ENCODE measurements around the gene SPACA4. TPM values are rescaled to one million over a fixed set of nuclear protein-coding genes. Genes with fewer than 3 reads are reported as not detected.

SPACA4 gene
- total RNA-seq, 1 experiment from 2014 or later, result not detected

- no peak for DNase-seq (ENCODE audit: low spot score)
- in situ Hi-C loops (cut with HindIII; ENCODE audit: low sequenced_read_pairs), result no loop called here
Measured at GRCh38 chr19:48642862-48643261, 36.3 kb downstream of the SPACA4 start.

- no peak for DNase-seq (ENCODE audit: low spot score)
- in situ Hi-C loops (cut with HindIII; ENCODE audit: low sequenced_read_pairs), result no loop called here
Measured at GRCh38 chr19:48644355-48644754, 37.8 kb downstream of the SPACA4 start.

- in situ Hi-C loops (cut with HindIII; ENCODE audit: low sequenced_read_pairs), result no loop called here
Measured at GRCh38 chr19:48644839-48645619, 38.5 kb downstream of the SPACA4 start.

GRCh38 chr19:48645620-48646000, 39.1 kb downstream of the SPACA4 start:
- in situ Hi-C loops (cut with HindIII; ENCODE audit: low sequenced_read_pairs), result no loop called here
- no peak for DNase-seq (ENCODE audit: low spot score)

More at GRCh38 chr19:48644839-48645619, 38.5 kb downstream of the SPACA4 start:
- peak; percentile 94 for DNase-seq (ENCODE audit: low spot score)

- peak; percentile 96 for DNase-seq (ENCODE audit: low spot score)
- in situ Hi-C loops (cut with HindIII; ENCODE audit: low sequenced_read_pairs), result no loop called here
Measured at GRCh38 chr19:48646001-48646721, 39.6 kb downstream of the SPACA4 start, which contains the start of gene CA11. CA11 (minus strand) TSS chr19:48646187; CDS start chr19:48645632, 555 bp downstream.

- no peak for DNase-seq (ENCODE audit: low spot score)
- in situ Hi-C loops (cut with HindIII; ENCODE audit: low sequenced_read_pairs), result no loop called here
Measured at GRCh38 chr19:48646722-48647216, 40.2 kb downstream of the SPACA4 start.

GRCh38 chr19:48648134-48648533, 41.6 kb downstream of the SPACA4 start:
- peak; percentile 87 for DNase-seq (ENCODE audit: low spot score)
- in situ Hi-C loops (cut with HindIII; ENCODE audit: low sequenced_read_pairs), result no loop called here

DNA sequence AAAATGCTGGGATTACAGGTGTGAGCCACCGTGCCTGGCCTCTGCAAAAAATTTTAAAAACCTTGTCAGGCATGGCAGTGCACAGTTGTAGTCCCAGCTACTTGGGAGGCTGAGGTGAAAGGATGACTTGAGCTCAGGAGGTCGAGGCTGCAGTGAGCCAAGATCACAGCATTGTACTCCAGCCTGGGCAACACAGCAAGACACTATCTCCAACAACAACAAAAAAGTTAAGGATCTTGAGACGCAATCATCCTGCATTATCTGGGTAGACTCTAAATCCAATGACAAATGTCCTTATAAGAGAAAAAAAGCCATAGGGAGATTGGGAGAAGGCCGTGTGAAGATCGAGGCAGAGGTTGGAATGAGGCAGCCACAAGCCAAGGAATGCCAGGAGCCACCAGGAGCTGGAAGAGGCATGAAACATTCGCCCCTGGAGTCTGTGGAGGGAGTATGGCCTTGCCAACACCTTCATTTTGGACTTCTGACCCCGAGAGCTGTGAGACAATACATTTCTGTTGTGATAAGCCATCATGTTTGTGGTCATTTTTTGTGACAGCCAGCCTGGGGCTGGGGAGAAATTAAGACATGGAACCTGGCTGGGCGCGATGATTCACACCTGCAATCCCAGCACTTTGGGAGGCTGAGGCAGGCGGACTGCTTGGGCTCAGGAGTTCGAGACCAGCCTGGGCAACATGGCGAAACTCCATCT, 44.6 kb downstream of the SPACA4 start:
- no peak for DNase-seq (ENCODE audit: low spot score)
- in situ Hi-C loops (cut with HindIII; ENCODE audit: low sequenced_read_pairs), result no loop called here

GRCh38 chr19:48651683-48652048, 45.1 kb downstream of the SPACA4 start:
- in situ Hi-C loops (cut with HindIII; ENCODE audit: low sequenced_read_pairs), result no loop called here
- no peak for DNase-seq (ENCODE audit: low spot score)

DNA sequence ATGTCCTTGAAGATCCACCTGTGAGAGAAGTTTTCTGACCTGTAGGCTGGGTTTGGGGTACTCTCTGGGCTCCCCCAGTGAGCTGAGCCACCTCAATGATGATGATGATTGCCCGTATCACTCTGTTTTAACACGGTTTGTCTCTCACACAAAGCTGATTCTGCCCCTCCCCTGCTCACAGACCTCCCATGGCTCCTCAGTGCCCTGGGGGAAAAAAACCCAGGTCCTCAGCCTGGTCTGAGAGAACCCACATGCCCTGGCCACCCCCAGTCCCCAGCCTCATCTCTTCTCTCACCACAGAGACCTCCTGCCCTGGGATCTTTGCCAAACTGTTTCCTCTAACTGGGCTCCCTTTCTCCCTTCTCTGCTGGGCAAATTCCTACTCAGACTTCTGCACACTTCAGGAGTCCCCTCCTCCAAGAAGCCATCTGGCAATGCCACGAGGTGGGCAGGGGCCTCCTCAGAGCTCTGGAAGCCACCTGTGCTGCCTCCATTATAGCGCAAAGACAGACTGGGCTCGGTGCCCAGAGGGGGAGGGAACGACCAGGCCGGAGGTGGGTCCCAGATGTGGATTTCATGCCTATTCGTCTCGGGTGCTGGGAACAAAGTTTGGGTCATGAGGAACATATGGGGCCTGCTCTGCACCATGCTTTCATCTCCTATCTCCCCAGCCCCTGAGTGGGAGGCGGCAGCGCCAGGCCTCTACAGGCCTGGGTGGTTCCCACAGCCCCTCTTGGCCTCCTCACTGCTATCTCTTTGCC, 47.9 kb downstream of the SPACA4 start:
- DNase-seq (ENCODE audit: low spot score), result no peak
- in situ Hi-C loops (cut with HindIII; ENCODE audit: low sequenced_read_pairs), result no loop called here

DNA sequence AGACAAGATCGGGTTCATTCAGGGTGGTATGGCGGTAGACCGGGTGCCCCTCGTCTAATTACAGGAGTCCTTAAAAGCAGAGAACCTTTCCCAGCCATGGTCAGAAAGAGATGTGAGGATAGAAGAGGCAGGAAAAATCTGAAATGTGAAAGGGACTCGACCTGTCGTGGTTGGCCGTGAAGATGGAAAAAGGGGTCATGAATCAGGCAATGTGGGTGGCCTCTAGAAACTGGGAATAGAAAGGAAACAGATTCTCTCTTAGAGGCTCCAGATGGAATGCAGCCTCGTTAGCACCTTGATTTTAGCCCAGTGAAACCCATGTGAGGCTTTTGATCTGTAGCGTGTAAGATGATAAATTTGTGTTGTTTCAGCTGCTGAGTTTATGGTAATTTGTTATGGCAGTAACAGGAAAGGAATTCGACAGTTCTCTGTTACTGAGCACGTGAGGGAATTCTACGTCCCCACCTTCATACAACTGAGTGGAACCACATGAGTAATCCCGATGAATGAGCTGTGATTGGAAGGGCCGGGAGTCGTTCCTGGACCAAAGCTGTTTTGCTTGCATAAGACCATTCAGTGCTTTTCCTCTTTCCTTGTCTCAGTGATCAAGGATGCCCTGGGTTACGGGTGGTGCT, 50.4 kb downstream of the SPACA4 start:
- in situ Hi-C loops (cut with HindIII; ENCODE audit: low sequenced_read_pairs), result no loop called here
- peak; percentile 33 for DNase-seq (ENCODE audit: low spot score)

Other genes starting within 250 kb of the SPACA4 start
- 7.4 and 9.8 TPM in 2 replicates for gene TMEM143, start 242.8 kb upstream of the SPACA4 start, total RNA-seq (2014; rRNA removed; shearing (Covaris generic))
- not detected in 2 replicates for gene SYNGR4, start 242.4 kb upstream of the SPACA4 start, total RNA-seq (2014; rRNA removed; shearing (Covaris generic))
- 137 and 145 TPM in 2 replicates for gene KDELR1, start 215.2 kb upstream of the SPACA4 start, total RNA-seq (2014; rRNA removed; shearing (Covaris generic))
- gene GRIN2D, start 213.1 kb upstream of the SPACA4 start, total RNA-seq (2014; rRNA removed; shearing (Covaris generic)), result 5.4 and 6.1 TPM in 2 replicates
- gene GRWD1, start 160.8 kb upstream of the SPACA4 start, total RNA-seq (2014; rRNA removed; shearing (Covaris generic)), result 87.9 and 99.8 TPM in 2 replicates
- 0.31 TPM in 1 of 2 replicates, not detected in the other for gene KCNJ14, start 151.2 kb upstream of the SPACA4 start, total RNA-seq (2014; rRNA removed; shearing (Covaris generic))
- 87.4 and 107 TPM in 2 replicates for gene CYTH2, start 137.4 kb upstream of the SPACA4 start, total RNA-seq (2014; rRNA removed; shearing (Covaris generic))
- 8.1 and 12.5 TPM in 2 replicates for gene LMTK3, start 94.9 kb upstream of the SPACA4 start, total RNA-seq (2014; rRNA removed; shearing (Covaris generic))
- 0.37 TPM in 1 of 2 replicates, not detected in the other for gene SULT2B1, start 54.6 kb upstream of the SPACA4 start, total RNA-seq (2014; rRNA removed; shearing (Covaris generic))
- 0.34 TPM in 1 of 2 replicates, not detected in the other for gene FAM83E, start 8.3 kb downstream of the SPACA4 start, total RNA-seq (2014; rRNA removed; shearing (Covaris generic))
- gene RPL18, start 12.4 kb downstream of the SPACA4 start, total RNA-seq (2014; rRNA removed; shearing (Covaris generic)), result 3,072 and 3,826 TPM in 2 replicates
- 16.5 and 45.7 TPM in 2 replicates for gene SPHK2, start 12.8 kb downstream of the SPACA4 start, total RNA-seq (2014; rRNA removed; shearing (Covaris generic))
- gene DBP, start 30.6 kb downstream of the SPACA4 start, total RNA-seq (2014; rRNA removed; shearing (Covaris generic)), result 25.5 and 40.0 TPM in 2 replicates
- 103 TPM in 2 replicates for gene CA11, start 39.4 kb downstream of the SPACA4 start, total RNA-seq (2014; rRNA removed; shearing (Covaris generic))
- gene NTN5, start 66.3 kb downstream of the SPACA4 start, total RNA-seq (2014; rRNA removed; shearing (Covaris generic)), result 1.3 TPM in 1 of 2 replicates, not detected in the other
- gene FUT2, start 89.2 kb downstream of the SPACA4 start, total RNA-seq (2014; rRNA removed; shearing (Covaris generic)), result not detected in 2 replicates
- gene MAMSTR, start 113.0 kb downstream of the SPACA4 start, total RNA-seq (2014; rRNA removed; shearing (Covaris generic)), result 0.37 and 1.5 TPM in 2 replicates
- gene RASIP1, start 133.9 kb downstream of the SPACA4 start, total RNA-seq (2014; rRNA removed; shearing (Covaris generic)), result 2.8 and 27.4 TPM in 2 replicates
- not detected in 2 replicates for gene IZUMO1, start 140.2 kb downstream of the SPACA4 start, total RNA-seq (2014; rRNA removed; shearing (Covaris generic))
- not detected in 2 replicates for gene FUT1, start 145.9 kb downstream of the SPACA4 start, total RNA-seq (2014; rRNA removed; shearing (Covaris generic))
- gene FGF21, start 148.8 kb downstream of the SPACA4 start, total RNA-seq (2014; rRNA removed; shearing (Covaris generic)), result not detected in 2 replicates
- 43.4 and 44.1 TPM in 2 replicates for gene BCAT2, start 204.3 kb downstream of the SPACA4 start, total RNA-seq (2014; rRNA removed; shearing (Covaris generic))
- gene HSD17B14, start 229.7 kb downstream of the SPACA4 start, total RNA-seq (2014; rRNA removed; shearing (Covaris generic)), result 62.8 and 69.0 TPM in 2 replicates

Data from G401 (cell line).